Testis (tissue), 3 donors: ENCODE results near the gene RABGAP1L. TPM values are rescaled to one million over a fixed set of nuclear protein-coding genes. Genes with fewer than 3 reads are reported as not detected.

Experiments used
- DNase-seq: peaks from one replicate; pipeline ENCODE4 v3.0.0-alpha.2; 2019
- H3K27ac ChIP-seq, 2 donors: fragments of 200-600 bp; sonication (generic); one replicate each; pipeline ENCODE4 v1.5.1; 2019
- H3K27me3 ChIP-seq: fragments of 200-600 bp; sonication (generic); one replicate; pipeline ENCODE4 v1.5.1; 2019
- H3K36me3 ChIP-seq: fragments of 200-600 bp; sonication (generic); one replicate; pipeline ENCODE4 v1.5.1; 2017; ENCODE audit warnings: low read depth; ENCODE audit errors: missing control alignments
- H3K4me1 ChIP-seq: fragments of 200-600 bp; sonication (generic); one replicate; pipeline ENCODE4 v1.5.1; 2019
- H3K4me3 ChIP-seq, 2 donors: fragments of 200-600 bp; sonication (generic); one replicate each; pipeline ENCODE4 v1.5.1; 2017 to 2019
- H3K9me3 ChIP-seq: fragments of 200-600 bp; sonication (generic); one replicate; pipeline ENCODE4 v1.5.1; 2017
- POLR2A ChIP-seq: fragments of 450-650 bp; IDR thresholded peaks from one replicate; pipeline ENCODE4 v1.6.1; 2017; ENCODE audit warnings: antibody characterized with exemption, mild to moderate bottlenecking, moderate library complexity
- WGBS, 2 donors: methylation state at CpG; one replicate each; pipeline ENCODE4 v1.1.5; 2018; 5-methylcytosine and 5-hydroxymethylcytosine counted together
- intact Hi-C: fragments of 100-400 bp; cut with DNase I; formaldehyde crosslinking; loops from one replicate; pipeline ENCODE4 v1.15.1; 2023; ENCODE audit warnings: low total_unique reads
- polyA plus RNA-seq: library from polyadenylated mRNA; stranded (reverse); fragments of 350-450 nt; fragmentation: Illumina TruSeq; extraction: RNeasy Lipid Tissue Mini Kit (QIAGEN cat#74804); gene quantifications from one replicate; pipeline ENCODE4 v1.2.3, GENCODE V29; 2014; ENCODE audit warnings: low read depth, low replicate concordance; ENCODE audit not compliant: insufficient read depth
- total RNA-seq, 2 donors: library from RNA; depleted of rRNA; stranded (reverse); fragments of >200 nt; gene quantifications; one replicate each; pipeline ENCODE4 v1.2.3, GENCODE V29; 2016
- TF ChIP-seq, protein P1 (sequence below), 3 experiments: fragments of 450-650 bp in 2 of 3; fragments of 200-600 bp in 1 of 3; sonication (generic) in 1 of 3; IDR thresholded peaks; one replicate each; pipeline ENCODE4 v1.5.1; 2016 to 2019; ENCODE audit warnings: antibody characterized with exemption in 3 of 3, mild to moderate bottlenecking in 2 of 3, moderate library complexity in 1 of 3

RABGAP1L gene
- total and polyA plus RNA-seq, 3 donors from 2014 or later = 40.5 to 53.1 (median 49.5) TPM

DNA sequence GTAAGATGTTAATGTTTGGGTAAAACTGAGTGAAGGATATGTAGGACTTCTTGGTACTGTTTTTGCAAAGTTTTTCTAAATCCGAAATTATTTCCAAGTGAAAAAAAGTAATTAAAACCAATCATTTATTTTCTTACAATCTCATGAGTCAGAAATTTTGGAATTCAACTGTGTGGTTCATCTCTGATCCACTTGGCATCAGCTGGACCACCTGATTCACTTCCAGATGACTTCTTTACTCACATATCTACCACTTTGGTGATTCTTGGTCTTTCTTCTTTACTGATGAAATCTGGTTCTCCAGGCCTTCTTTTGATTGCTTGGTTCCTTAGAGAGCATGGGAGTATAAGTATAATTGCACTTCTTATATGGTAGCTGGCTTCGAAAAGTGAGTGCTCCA, 585.6 kb downstream of the RABGAP1L start:
- 78 to 89% methylated on average over 2 of the region's 2 CpGs for WGBS, 2 donors
- H3K27ac ChIP-seq = no peak overlapping the region
- H3K4me3 ChIP-seq = no peak overlapping the region
- H3K4me1 ChIP-seq = no peaks in the 10 kb centered on the region
- no peaks in the 10 kb centered on the region for H3K27me3 ChIP-seq
- TF ChIP-seq, protein P1, sequence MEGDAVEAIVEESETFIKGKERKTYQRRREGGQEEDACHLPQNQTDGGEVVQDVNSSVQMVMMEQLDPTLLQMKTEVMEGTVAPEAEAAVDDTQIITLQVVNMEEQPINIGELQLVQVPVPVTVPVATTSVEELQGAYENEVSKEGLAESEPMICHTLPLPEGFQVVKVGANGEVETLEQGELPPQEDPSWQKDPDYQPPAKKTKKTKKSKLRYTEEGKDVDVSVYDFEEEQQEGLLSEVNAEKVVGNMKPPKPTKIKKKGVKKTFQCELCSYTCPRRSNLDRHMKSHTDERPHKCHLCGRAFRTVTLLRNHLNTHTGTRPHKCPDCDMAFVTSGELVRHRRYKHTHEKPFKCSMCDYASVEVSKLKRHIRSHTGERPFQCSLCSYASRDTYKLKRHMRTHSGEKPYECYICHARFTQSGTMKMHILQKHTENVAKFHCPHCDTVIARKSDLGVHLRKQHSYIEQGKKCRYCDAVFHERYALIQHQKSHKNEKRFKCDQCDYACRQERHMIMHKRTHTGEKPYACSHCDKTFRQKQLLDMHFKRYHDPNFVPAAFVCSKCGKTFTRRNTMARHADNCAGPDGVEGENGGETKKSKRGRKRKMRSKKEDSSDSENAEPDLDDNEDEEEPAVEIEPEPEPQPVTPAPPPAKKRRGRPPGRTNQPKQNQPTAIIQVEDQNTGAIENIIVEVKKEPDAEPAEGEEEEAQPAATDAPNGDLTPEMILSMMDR (IDR thresholded peaks at IDR 0.05) = no peak
- TF ChIP-seq POLR2A = no peak
- DNase-seq = no peak
- intact Hi-C loops = loop anchor here (10.0 kb wide), 1 partner anchor 490 kb away; no protein-coding TSS in a partner anchor
- H3K9me3 ChIP-seq = no peaks in the 10 kb centered on the region
- no peaks in the 10 kb centered on the region for H3K36me3 ChIP-seq

DNA sequence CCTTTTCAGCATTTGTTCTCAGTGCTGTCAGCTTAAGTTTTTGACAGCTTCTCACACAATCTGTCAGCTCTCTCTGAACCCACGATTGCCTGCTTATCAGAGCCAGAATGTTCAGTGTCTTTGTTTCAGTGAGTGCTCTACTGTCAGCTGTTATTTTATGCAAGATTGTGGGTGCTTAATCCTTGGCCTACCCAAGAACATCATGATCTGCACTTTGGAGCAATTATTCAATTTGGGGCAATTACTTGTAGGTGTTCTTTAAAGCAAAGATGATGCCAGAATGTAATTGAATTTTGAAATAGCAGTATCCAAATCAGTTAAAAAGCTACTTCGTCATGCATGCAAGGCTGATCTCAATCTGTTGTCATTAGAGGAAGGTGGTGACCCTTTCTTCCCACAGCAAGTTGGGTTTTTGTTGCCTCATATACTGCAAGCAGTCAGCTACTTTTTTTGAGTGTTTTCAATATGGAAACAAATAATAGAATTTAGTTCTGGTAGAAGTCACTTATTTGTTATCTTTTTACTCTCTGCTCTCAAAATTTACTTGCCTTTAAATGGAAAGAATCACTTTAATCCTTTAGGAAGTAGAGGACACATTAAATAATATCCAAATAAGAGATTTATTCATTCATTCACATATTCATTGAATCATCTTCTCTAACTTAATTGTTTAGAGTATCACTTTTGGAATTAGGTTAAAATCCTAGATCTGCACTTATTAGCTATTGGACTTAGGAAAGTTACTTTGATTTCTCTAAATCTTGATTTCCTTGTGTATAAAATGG, 586.9 kb downstream of the RABGAP1L start:
- no peak for DNase-seq
- Histone ChIP-seq H3K27me3 (no peaks in the 10 kb centered on the region), H3K36me3 (no peaks in the 10 kb centered on the region), H3K4me3 (no peak overlapping the region), H3K4me1 (no peaks in the 10 kb centered on the region), H3K9me3 (no peaks in the 10 kb centered on the region), H3K27ac (no peak overlapping the region)
- no peak for TF ChIP-seq POLR2A
- TF ChIP-seq, protein P1 (IDR thresholded peaks at IDR 0.05) = no peak
- WGBS, 2 donors = 57 to 60% methylated on average over 2 of the region's 2 CpGs
- intact Hi-C loops = loop anchor here (10.0 kb wide), 1 partner anchor 491 kb away; no protein-coding TSS in a partner anchor

DNA sequence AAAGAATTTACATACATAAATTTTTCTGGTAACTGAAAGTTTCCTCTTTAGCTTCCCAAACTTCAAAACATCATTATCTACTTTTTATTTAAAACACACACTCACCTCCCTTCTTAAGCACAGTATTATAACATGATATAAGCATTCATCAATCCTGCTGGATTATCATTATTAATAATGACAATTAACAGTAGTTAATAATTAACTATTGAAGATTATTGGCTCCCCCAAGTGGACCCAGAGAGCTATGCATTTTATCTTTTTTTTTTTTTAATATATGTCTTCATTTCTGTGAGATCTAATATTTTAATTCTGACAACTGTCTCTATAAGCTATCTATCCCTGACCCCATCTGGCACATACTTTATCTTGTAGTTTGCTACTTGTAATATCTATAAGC, 588.3 kb downstream of the RABGAP1L start:
- DNase-seq = no peak
- intact Hi-C loops = loop anchor here (10.0 kb wide), 1 partner anchor 493 kb away; no protein-coding TSS in a partner anchor
- Histone ChIP-seq H3K27me3 (no peaks in the 10 kb centered on the region), H3K4me3 (no peak overlapping the region), H3K4me1 (no peaks in the 10 kb centered on the region), H3K9me3 (no peaks in the 10 kb centered on the region), H3K27ac (no peak overlapping the region), H3K36me3 (no peaks in the 10 kb centered on the region)
- TF ChIP-seq, protein P1 (IDR thresholded peaks at IDR 0.05) = peak in 1 of 3 experiments; percentile 20
- TF ChIP-seq POLR2A = no peak

DNA sequence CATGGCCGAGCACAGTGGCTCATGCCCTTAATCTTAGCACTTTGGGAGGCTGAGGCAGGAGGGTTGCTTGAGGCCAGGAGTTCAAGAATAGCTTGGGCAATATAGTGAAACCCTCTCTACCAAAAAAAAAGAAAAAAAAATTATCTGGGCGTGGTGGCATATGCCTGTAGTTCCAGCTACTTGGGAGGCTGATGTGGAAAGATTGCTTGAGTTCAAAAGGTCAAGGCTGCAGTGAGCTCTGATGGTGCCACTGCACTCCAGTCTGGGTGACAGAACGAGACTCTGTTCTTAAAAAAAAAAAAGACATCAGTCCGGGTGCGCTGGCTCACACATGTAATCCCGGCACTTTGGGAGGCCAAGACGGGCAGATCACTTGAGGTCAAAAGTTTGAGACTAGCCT, 589.3 kb downstream of the RABGAP1L start:
- no peaks in the 10 kb centered on the region for H3K27me3 ChIP-seq
- no peak for TF ChIP-seq POLR2A
- TF ChIP-seq, protein P1 (IDR thresholded peaks at IDR 0.05) = no peak
- DNase-seq = no peak
- no peak overlapping the region for H3K27ac ChIP-seq
- 90% methylated on average over 7 of the region's 7 CpGs for WGBS, 2 donors
- no peak overlapping the region for H3K4me3 ChIP-seq
- no peaks in the 10 kb centered on the region for H3K4me1 ChIP-seq
- intact Hi-C loops = loop anchor here (10.0 kb wide), 1 partner anchor 494 kb away; no protein-coding TSS in a partner anchor
- no peaks in the 10 kb centered on the region for H3K36me3 ChIP-seq
- no peaks in the 10 kb centered on the region for H3K9me3 ChIP-seq
